ENCODE measurements around the gene XG.

GRCh38 chrX:2708592-2709188 lies 43.1 kb upstream of the XG start:
- TF ChIP-seq, protein P1, sequence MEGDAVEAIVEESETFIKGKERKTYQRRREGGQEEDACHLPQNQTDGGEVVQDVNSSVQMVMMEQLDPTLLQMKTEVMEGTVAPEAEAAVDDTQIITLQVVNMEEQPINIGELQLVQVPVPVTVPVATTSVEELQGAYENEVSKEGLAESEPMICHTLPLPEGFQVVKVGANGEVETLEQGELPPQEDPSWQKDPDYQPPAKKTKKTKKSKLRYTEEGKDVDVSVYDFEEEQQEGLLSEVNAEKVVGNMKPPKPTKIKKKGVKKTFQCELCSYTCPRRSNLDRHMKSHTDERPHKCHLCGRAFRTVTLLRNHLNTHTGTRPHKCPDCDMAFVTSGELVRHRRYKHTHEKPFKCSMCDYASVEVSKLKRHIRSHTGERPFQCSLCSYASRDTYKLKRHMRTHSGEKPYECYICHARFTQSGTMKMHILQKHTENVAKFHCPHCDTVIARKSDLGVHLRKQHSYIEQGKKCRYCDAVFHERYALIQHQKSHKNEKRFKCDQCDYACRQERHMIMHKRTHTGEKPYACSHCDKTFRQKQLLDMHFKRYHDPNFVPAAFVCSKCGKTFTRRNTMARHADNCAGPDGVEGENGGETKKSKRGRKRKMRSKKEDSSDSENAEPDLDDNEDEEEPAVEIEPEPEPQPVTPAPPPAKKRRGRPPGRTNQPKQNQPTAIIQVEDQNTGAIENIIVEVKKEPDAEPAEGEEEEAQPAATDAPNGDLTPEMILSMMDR (IDR thresholded peaks at IDR 0.05; ENCODE audit: low read length) = no peak
- TF ChIP-seq EZH2 (optimal IDR thresholded peaks at IDR 0.05; ENCODE audit: low read depth, low read length) (no peak), EZH2phosphoT487 (IDR thresholded peaks at IDR 0.05; ENCODE audit: low read length) (no peak)
